Measurements from ENCODE around the gene DDX60.
"Not testable (repeated sequence)": the region's sequence is repeated elsewhere in the genome, so short reads cannot be mapped to it uniquely, and the experiment has no call there.

The DDX60 gene

GRCh38 chr4:168318266-168318895, at the start of gene DDX60:
Gene DDX60 (minus strand): TSS chr4:168318752. CDS start chr4:168311259, 7,493 bp downstream.
- no peak for FAIRE-seq

- FAIRE-seq: no peak
Measured at GRCh38 chr4:168367065-168367464, 48.5 kb upstream of the DDX60 start.

GRCh38 chr4:168362025-168362401, 43.5 kb upstream of the DDX60 start:
- no peak for FAIRE-seq

- FAIRE-seq: no peak
Measured at GRCh38 chr4:168361365-168362024, 42.9 kb upstream of the DDX60 start.

GRCh38 chr4:168360271-168360670, 41.7 kb upstream of the DDX60 start:
- no peak for FAIRE-seq

- no peak for FAIRE-seq
Measured at GRCh38 chr4:168357941-168358340, 39.4 kb upstream of the DDX60 start.

- FAIRE-seq: no peak
Measured at GRCh38 chr4:168353746-168354145, 35.2 kb upstream of the DDX60 start.

GRCh38 chr4:168337550-168337940, 19.0 kb upstream of the DDX60 start:
- FAIRE-seq: no peak

- no peak for FAIRE-seq
Measured at GRCh38 chr4:168336837-168337549, 18.4 kb upstream of the DDX60 start.

- FAIRE-seq: no peak
Measured at GRCh38 chr4:168335621-168336020, 17.1 kb upstream of the DDX60 start.

GRCh38 chr4:168334053-168334452, 15.5 kb upstream of the DDX60 start:
- no peak for FAIRE-seq

GRCh38 chr4:168330575-168330974, 12.0 kb upstream of the DDX60 start:
- FAIRE-seq: not testable (repeated sequence)

- FAIRE-seq: no peak
Measured at GRCh38 chr4:168325591-168325990, 7.0 kb upstream of the DDX60 start.

GRCh38 chr4:168321006-168321405, 2.5 kb upstream of the DDX60 start:
- no peak for FAIRE-seq

- no peak for FAIRE-seq
Measured at GRCh38 chr4:168319486-168320019, 1.0 kb upstream of the DDX60 start.

- no peak for FAIRE-seq
Measured at GRCh38 chr4:168317621-168318020, 931 bp downstream of the DDX60 start.

GRCh38 chr4:168309781-168310180, 8.8 kb downstream of the DDX60 start:
- no peak for FAIRE-seq

- no peak for FAIRE-seq
Measured at GRCh38 chr4:168308912-168309311, 9.6 kb downstream of the DDX60 start.

- FAIRE-seq: no peak
Measured at GRCh38 chr4:168306476-168306875, 12.1 kb downstream of the DDX60 start.

GRCh38 chr4:168304744-168305459, 13.7 kb downstream of the DDX60 start:
- FAIRE-seq: no peak

GRCh38 chr4:168303430-168303829, 15.1 kb downstream of the DDX60 start:
- FAIRE-seq: not testable (repeated sequence)

- no peak for FAIRE-seq
Measured at GRCh38 chr4:168293386-168293975, 25.1 kb downstream of the DDX60 start.

GRCh38 chr4:168291242-168291641, 27.3 kb downstream of the DDX60 start:
- no peak for FAIRE-seq

Measured in A204.1 (cell line).